ENCODE results near the gene STAG3.

DNA sequence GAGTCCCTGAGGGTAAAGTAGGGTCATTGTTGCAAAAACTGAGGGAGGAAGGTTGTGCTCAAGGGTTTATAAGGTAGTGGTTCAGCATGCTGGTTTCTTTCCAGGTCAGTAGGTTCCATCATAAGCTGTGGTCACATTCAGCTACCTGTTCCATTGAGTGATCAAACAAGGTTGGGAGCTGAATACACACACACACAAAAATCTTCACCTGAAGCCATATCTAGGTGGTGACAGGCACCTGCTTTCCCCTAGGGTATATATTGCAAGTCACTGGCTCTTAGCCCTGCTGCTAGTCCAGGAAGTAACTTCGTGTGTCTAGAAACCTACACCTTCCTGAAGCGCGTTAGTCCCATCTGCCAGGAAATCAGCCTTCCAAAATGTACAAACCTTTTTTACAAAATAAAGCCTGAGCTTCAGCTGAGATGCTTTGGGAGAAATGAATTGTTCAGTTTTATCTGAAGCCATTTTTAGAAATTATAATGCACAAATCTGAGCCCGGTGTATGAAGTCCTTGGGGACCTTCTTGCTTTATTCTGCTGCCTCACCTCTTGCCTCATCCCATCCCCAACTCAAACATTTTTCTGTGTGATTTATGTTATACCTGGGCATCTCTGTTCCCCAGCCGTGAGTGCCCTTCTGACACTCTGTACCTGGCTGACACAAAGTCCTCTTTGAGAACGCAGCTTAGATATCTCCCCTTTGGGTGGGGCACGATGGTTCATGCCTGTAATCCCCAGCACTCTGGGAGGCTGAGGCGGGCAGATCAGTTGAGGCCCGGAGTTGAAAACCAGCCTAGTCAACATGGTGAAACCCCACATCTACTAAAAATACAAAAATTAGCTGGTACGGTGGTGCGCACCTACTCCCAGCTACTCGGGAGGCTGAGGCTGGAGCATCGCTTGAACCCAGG, 39.6 kb upstream of the STAG3 start:
- TF ChIP-seq MAX (CRISPR knock-in tag; IDR thresholded peaks at IDR 0.05) (no peak), ZNF671 (CRISPR knock-in tag; IDR thresholded peaks at IDR 0.05) (no peak), MXD4 (CRISPR knock-in tag; IDR thresholded peaks at IDR 0.05; ENCODE audit: borderline replicate concordance) (no peak), CREB1 (CRISPR knock-in tag; IDR thresholded peaks at IDR 0.05) (no peak), ZNF138 (CRISPR knock-in tag; conservative IDR thresholded peaks at IDR 0.05) (no peak), E2F1 (CRISPR knock-in tag; IDR thresholded peaks at IDR 0.05) (no peak), NR2C2 (CRISPR knock-in tag; IDR thresholded peaks at IDR 0.05) (no peak)
- TF ChIP-seq, protein P1, sequence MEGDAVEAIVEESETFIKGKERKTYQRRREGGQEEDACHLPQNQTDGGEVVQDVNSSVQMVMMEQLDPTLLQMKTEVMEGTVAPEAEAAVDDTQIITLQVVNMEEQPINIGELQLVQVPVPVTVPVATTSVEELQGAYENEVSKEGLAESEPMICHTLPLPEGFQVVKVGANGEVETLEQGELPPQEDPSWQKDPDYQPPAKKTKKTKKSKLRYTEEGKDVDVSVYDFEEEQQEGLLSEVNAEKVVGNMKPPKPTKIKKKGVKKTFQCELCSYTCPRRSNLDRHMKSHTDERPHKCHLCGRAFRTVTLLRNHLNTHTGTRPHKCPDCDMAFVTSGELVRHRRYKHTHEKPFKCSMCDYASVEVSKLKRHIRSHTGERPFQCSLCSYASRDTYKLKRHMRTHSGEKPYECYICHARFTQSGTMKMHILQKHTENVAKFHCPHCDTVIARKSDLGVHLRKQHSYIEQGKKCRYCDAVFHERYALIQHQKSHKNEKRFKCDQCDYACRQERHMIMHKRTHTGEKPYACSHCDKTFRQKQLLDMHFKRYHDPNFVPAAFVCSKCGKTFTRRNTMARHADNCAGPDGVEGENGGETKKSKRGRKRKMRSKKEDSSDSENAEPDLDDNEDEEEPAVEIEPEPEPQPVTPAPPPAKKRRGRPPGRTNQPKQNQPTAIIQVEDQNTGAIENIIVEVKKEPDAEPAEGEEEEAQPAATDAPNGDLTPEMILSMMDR (IDR thresholded peaks at IDR 0.05), result no peak
